ENCODE data around the gene SERINC2. TPM values are rescaled to one million over a fixed set of nuclear protein-coding genes. Genes with fewer than 3 reads are reported as not detected.

SERINC2 gene
- total RNA-seq, 1 experiment from 2014 or later, result 26.0 TPM

GRCh38 chr1:31364561-31365250 is 48.3 kb upstream of the SERINC2 start (continued):
- TF ChIP-seq OVOL2 (CRISPR knock-in tag; IDR thresholded peaks at IDR 0.05; ENCODE audit: borderline replicate concordance) (no peak), ERG (CRISPR knock-in tag; IDR thresholded peaks at IDR 0.05) (no peak), ETV6 (CRISPR knock-in tag; IDR thresholded peaks at IDR 0.05) (no peak), CBFB (CRISPR knock-in tag; IDR thresholded peaks at IDR 0.05; ENCODE audit: low read depth) (no peak)

GRCh38 chr1:31366796-31367195 is 46.2 kb upstream of the SERINC2 start:
- DNase-seq (ENCODE audit: low spot score) (no peak), ATAC-seq (peak; percentile 65)
- Mint-ChIP-seq H3K9me3 (no peaks in the 10 kb centered on the region), H3K36me3 (peaks cover 25% of the 10 kb centered on the region), H3K27me3 (ENCODE audit: low read depth) (no peaks in the 10 kb centered on the region), H3K4me1 (peaks cover 42% of the 10 kb centered on the region), H3K4me3 (no peak overlapping the region), H3K27ac (peak overlapping the region; percentile 89)
- no peak for TF ChIP-seq MXD4 (CRISPR knock-in tag; IDR thresholded peaks at IDR 0.05; ENCODE audit: borderline replicate concordance)
- no peak for TF ChIP-seq MYBL2 (CRISPR knock-in tag; IDR thresholded peaks at IDR 0.05)
- TF ChIP-seq ZNF532 (CRISPR knock-in tag; IDR thresholded peaks at IDR 0.05; ENCODE audit: borderline replicate concordance), result no peak
- TF ChIP-seq RELA (CRISPR knock-in tag; IDR thresholded peaks at IDR 0.05; ENCODE audit: borderline replicate concordance), result no peak
- no peak for TF ChIP-seq SOX15 (CRISPR knock-in tag; IDR thresholded peaks at IDR 0.05)
- no peak for TF ChIP-seq ZSCAN18 (CRISPR knock-in tag; IDR thresholded peaks at IDR 0.05)
- no peak for TF ChIP-seq ATF6 (CRISPR knock-in tag; IDR thresholded peaks at IDR 0.05)
- no peak for TF ChIP-seq ZNF512 (CRISPR knock-in tag; IDR thresholded peaks at IDR 0.05; ENCODE audit: borderline replicate concordance)
- TF ChIP-seq OVOL2 (CRISPR knock-in tag; IDR thresholded peaks at IDR 0.05; ENCODE audit: borderline replicate concordance), result no peak
- TF ChIP-seq IRF1 (CRISPR knock-in tag; IDR thresholded peaks at IDR 0.05), result no peak
- TF ChIP-seq USF1 (CRISPR knock-in tag; IDR thresholded peaks at IDR 0.05), result no peak
- no peak for TF ChIP-seq PRDM15 (CRISPR knock-in tag; IDR thresholded peaks at IDR 0.05)
- ChIA-PET POLR2A (no interaction called here), CTCF (interaction anchor here (0.6 to 1.4 kb wide), 5 partner anchors 55 to 434 kb away, joined by 3 to 5 read pairs (median 4); no protein-coding TSS in a partner anchor)
